ENCODE measurements around the gene PCK1. TPM values are rescaled to one million over a fixed set of nuclear protein-coding genes. Genes with fewer than 3 reads are reported as not detected.

PCK1 gene
- total RNA-seq, 1 donor: not detected

DNA sequence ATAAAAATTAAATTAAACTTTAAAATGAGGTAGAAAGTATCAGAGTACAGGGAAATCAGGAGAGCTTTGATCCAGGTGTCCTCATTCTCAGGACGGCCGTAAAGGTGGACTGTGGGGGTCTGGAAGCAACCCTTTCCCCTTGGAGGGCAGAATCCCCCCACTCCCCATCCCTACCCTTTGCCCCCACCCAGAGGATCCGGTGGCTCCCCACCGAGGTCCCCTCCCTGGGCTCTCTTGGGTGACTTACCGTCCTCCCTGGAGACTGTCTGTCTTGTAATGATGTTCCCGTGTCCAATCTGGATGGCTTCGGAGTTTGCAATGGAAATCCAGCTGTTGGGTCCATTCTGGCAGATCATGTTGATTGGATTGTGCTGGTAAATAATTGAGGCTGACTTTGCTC is 52.0 kb downstream of the PCK1 start:
- Histone ChIP-seq H3K4me1 (ENCODE audit: insufficient read depth, low read length) (no peaks in the 10 kb centered on the region), H3K27ac (ENCODE audit: low read depth, low read length) (no peak overlapping the region), H3K36me3 (ENCODE audit: insufficient read depth, low read length) (no peaks in the 10 kb centered on the region), H4K20me1 (ENCODE audit: insufficient read depth, low read length) (no peaks in the 10 kb centered on the region), H3K27me3 (ENCODE audit: insufficient read depth, low read length) (no peaks in the 10 kb centered on the region), H2AFZ (ENCODE audit: low read length) (no peak overlapping the region), H3K79me2 (ENCODE audit: insufficient read depth, low read length) (no peaks in the 10 kb centered on the region), H3K4me3 (ENCODE audit: insufficient read depth, low read length) (no peak overlapping the region), H3K9me3 (ENCODE audit: low read depth, low read length) (no peaks in the 10 kb centered on the region), H3K4me2 (ENCODE audit: insufficient read depth, low read length) (no peak overlapping the region)
- TF ChIP-seq, protein P1, sequence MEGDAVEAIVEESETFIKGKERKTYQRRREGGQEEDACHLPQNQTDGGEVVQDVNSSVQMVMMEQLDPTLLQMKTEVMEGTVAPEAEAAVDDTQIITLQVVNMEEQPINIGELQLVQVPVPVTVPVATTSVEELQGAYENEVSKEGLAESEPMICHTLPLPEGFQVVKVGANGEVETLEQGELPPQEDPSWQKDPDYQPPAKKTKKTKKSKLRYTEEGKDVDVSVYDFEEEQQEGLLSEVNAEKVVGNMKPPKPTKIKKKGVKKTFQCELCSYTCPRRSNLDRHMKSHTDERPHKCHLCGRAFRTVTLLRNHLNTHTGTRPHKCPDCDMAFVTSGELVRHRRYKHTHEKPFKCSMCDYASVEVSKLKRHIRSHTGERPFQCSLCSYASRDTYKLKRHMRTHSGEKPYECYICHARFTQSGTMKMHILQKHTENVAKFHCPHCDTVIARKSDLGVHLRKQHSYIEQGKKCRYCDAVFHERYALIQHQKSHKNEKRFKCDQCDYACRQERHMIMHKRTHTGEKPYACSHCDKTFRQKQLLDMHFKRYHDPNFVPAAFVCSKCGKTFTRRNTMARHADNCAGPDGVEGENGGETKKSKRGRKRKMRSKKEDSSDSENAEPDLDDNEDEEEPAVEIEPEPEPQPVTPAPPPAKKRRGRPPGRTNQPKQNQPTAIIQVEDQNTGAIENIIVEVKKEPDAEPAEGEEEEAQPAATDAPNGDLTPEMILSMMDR (IDR thresholded peaks at IDR 0.05; ENCODE audit: extremely low read depth, low read depth, low read length): no peak
- no peak for DNase-seq (ENCODE audit: insufficient read length, low spot score, missing footprints)

DNA sequence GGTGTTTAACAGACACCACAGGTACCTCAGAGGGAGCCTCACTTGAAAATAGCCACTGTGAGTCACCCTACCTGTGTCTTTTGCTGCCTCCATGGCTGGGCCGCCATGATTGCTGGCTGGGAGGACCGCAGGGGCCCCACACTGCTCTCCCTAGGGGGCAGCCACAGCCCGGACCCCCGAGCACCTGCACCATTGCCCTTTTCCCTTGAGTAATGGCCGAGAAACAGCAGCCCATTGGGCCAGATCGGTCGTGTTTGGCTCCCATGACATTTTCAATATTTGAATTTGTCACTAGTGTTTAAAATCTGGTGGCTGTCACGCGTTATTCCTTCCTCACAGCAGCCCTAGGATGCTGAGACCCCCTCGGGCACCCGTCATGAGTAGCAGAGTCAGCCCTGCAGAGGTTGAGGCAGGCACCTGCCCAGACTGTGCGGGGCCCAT is 52.6 kb downstream of the PCK1 start:
- no peaks in the 10 kb centered on the region for H3K27me3 ChIP-seq (ENCODE audit: insufficient read depth, low read length)
- no peak overlapping the region for H2AFZ ChIP-seq (ENCODE audit: low read length)
- H3K9me3 ChIP-seq (ENCODE audit: low read depth, low read length): no peaks in the 10 kb centered on the region
- no peak overlapping the region for H3K4me2 ChIP-seq (ENCODE audit: insufficient read depth, low read length)
- H3K4me3 ChIP-seq (ENCODE audit: insufficient read depth, low read length): no peak overlapping the region
- no peak for DNase-seq (ENCODE audit: insufficient read length, low spot score, missing footprints)
- no peaks in the 10 kb centered on the region for H4K20me1 ChIP-seq (ENCODE audit: insufficient read depth, low read length)
- H3K79me2 ChIP-seq (ENCODE audit: insufficient read depth, low read length): no peaks in the 10 kb centered on the region
- H3K4me1 ChIP-seq (ENCODE audit: insufficient read depth, low read length): no peaks in the 10 kb centered on the region
- TF ChIP-seq, protein P1 (IDR thresholded peaks at IDR 0.05; ENCODE audit: extremely low read depth, low read depth, low read length): no peak
- H3K27ac ChIP-seq (ENCODE audit: low read depth, low read length): no peak overlapping the region
- H3K36me3 ChIP-seq (ENCODE audit: insufficient read depth, low read length): no peaks in the 10 kb centered on the region

DNA sequence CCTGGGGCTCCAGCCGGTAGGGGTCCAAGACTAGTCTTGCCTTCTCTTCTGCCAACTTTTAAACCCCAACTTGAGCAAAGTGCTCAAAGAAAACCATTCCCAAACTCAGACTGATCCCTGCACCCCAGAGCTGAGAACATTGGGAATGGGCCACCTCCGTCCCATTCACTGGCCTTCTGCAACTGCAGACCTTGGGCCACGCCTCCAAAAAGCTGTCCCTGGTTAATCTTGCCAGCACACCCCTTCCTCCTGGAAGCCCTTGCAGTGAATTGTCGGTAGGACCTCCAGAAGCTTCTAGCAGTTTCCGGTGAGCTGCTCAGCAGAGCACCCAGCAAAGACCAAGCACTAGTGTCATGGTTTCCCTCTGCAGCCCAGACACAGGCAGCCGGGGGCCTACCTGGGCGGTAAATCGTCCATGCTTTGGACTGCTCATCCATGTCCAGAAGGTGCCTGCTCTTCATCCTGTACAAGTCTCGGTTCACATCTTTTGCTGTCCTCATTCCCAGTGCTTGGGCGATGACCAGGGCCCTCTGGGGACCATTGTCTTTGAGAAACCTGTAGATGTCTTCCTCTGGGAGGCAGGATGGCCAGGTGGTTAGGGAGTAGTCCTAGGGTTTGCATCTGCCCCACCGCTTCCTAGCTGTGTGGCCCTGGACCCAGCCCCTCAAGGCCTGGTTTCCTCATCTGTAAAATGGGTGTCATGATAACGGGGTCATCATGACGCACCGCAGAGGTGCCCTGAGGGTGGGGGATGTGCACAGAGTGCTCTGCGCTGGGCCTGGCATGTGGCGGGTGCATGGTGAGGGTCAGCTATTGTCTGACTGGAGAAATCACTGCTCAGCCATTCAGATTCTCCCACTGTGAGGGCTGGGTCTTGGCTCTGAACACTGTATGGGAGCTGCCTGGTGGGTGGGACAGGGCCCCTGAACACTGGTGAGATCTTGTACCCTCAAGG is 53.9 kb downstream of the PCK1 start:
- Histone ChIP-seq H3K4me1 (ENCODE audit: insufficient read depth, low read length) (no peaks in the 10 kb centered on the region), H3K4me3 (ENCODE audit: insufficient read depth, low read length) (no peak overlapping the region), H3K79me2 (ENCODE audit: insufficient read depth, low read length) (no peaks in the 10 kb centered on the region), H3K9me3 (ENCODE audit: low read depth, low read length) (no peaks in the 10 kb centered on the region), H3K36me3 (ENCODE audit: insufficient read depth, low read length) (no peaks in the 10 kb centered on the region), H4K20me1 (ENCODE audit: insufficient read depth, low read length) (no peaks in the 10 kb centered on the region), H3K27me3 (ENCODE audit: insufficient read depth, low read length) (no peaks in the 10 kb centered on the region), H2AFZ (ENCODE audit: low read length) (no peak overlapping the region), H3K27ac (ENCODE audit: low read depth, low read length) (no peak overlapping the region), H3K4me2 (ENCODE audit: insufficient read depth, low read length) (no peak overlapping the region)
- no peak for DNase-seq (ENCODE audit: insufficient read length, low spot score, missing footprints)
- TF ChIP-seq, protein P1 (IDR thresholded peaks at IDR 0.05; ENCODE audit: extremely low read depth, low read depth, low read length): no peak

DNA sequence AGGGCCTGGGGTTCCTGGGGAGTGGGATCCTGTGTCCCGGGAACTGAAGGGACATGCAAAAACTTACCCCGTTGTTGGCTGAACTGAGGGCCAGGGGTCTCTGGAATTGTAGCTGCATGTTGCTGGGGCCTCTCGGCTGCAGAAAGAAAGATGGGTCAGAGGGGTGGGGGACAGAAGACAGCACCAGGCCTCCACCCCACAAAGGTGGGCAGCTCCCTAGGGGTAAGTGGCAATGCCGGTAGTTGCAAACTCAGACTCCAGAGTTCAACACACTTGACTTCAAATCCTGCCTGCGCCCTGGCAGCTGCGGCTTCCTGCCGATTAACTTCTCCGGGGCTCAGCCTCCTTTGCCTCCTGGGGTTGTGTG is 54.5 kb downstream of the PCK1 start:
- DNase-seq (ENCODE audit: insufficient read length, low spot score, missing footprints): no peak
- Histone ChIP-seq H3K27me3 (ENCODE audit: insufficient read depth, low read length) (peaks cover 4% of the 10 kb centered on the region), H3K4me3 (ENCODE audit: insufficient read depth, low read length) (no peak overlapping the region), H3K27ac (ENCODE audit: low read depth, low read length) (no peak overlapping the region), H2AFZ (ENCODE audit: low read length) (no peak overlapping the region), H3K9me3 (ENCODE audit: low read depth, low read length) (no peaks in the 10 kb centered on the region), H4K20me1 (ENCODE audit: insufficient read depth, low read length) (no peaks in the 10 kb centered on the region), H3K4me2 (ENCODE audit: insufficient read depth, low read length) (no peak overlapping the region), H3K36me3 (ENCODE audit: insufficient read depth, low read length) (no peaks in the 10 kb centered on the region), H3K79me2 (ENCODE audit: insufficient read depth, low read length) (no peaks in the 10 kb centered on the region), H3K4me1 (ENCODE audit: insufficient read depth, low read length) (no peaks in the 10 kb centered on the region)
- TF ChIP-seq, protein P1 (IDR thresholded peaks at IDR 0.05; ENCODE audit: extremely low read depth, low read depth, low read length): no peak
